Thyroid gland (tissue), 4 donors: ENCODE results near the gene CFAP299.

Source experiments
- CTCF ChIP-seq, 6 experiments: fragments of 200-600 bp in 3 of 6; fragments of 450-650 bp in 3 of 6; sonication (generic) in 3 of 6; IDR thresholded peaks; one replicate each; pipeline ENCODE4 v1.5.1; 2016 to 2019; ENCODE audit warnings: antibody characterized with exemption in 6 of 6, mild to moderate bottlenecking in 2 of 6, inconsistent platforms in 1 of 6, moderate library complexity in 1 of 6
- POLR2A ChIP-seq, 2 donors: fragments of 450-650 bp; IDR thresholded peaks; one replicate each; pipeline ENCODE4 v1.6.1; 2017; ENCODE audit warnings: antibody characterized with exemption in 2 of 2, mild to moderate bottlenecking in 2 of 2, moderate library complexity in 1 of 2

- no peak for TF ChIP-seq CTCF (IDR thresholded peaks at IDR 0.05)
- no peak for TF ChIP-seq POLR2A (IDR thresholded peaks at IDR 0.05)
Observed at GRCh38 chr4:80608281-80608980, 272.9 kb downstream of the CFAP299 start.
